ENCODE measurements around the gene SLC47A2.

DNA sequence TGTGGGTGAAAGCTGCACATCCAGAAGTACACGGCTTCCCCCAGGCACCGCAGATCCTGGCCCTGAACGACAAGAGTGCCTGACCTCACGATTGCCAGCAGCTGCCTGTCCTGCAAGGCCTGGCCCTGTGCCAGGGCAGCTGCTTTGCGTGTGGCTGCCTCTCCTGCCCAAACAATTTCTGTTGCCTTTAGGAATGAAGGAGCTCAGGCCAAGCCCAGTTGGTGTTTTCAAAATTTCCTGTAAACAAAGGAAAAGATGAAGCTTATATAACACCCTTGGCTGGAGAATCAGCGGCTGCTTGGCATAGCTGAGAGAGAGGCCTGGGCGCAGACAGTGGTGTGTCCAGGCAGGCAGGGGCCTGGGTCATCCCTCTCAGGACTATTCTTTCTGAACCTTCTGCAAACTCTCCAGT is 11.7 kb upstream of the SLC47A2 start:
- TF ChIP-seq, protein P1, sequence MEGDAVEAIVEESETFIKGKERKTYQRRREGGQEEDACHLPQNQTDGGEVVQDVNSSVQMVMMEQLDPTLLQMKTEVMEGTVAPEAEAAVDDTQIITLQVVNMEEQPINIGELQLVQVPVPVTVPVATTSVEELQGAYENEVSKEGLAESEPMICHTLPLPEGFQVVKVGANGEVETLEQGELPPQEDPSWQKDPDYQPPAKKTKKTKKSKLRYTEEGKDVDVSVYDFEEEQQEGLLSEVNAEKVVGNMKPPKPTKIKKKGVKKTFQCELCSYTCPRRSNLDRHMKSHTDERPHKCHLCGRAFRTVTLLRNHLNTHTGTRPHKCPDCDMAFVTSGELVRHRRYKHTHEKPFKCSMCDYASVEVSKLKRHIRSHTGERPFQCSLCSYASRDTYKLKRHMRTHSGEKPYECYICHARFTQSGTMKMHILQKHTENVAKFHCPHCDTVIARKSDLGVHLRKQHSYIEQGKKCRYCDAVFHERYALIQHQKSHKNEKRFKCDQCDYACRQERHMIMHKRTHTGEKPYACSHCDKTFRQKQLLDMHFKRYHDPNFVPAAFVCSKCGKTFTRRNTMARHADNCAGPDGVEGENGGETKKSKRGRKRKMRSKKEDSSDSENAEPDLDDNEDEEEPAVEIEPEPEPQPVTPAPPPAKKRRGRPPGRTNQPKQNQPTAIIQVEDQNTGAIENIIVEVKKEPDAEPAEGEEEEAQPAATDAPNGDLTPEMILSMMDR (IDR thresholded peaks at IDR 0.05): no peak
- peak; percentile 70 to 83 (median 81) for TF ChIP-seq POLR2AphosphoS5 (IDR thresholded peaks at IDR 0.05)

Data from stomach (tissue), 4 donors.